Measurements from ENCODE around the gene BBOF1. TPM values are rescaled to one million over a fixed set of nuclear protein-coding genes. Genes with fewer than 3 reads are reported as not detected.

Gene BBOF1
- total and polyA plus RNA-seq, 9 of the 15 experiments (the other 6 are each of a cell fraction or from before 2014, with no cell fraction given), result 1.3 to 4.9 (median 4.2) TPM

DNA sequence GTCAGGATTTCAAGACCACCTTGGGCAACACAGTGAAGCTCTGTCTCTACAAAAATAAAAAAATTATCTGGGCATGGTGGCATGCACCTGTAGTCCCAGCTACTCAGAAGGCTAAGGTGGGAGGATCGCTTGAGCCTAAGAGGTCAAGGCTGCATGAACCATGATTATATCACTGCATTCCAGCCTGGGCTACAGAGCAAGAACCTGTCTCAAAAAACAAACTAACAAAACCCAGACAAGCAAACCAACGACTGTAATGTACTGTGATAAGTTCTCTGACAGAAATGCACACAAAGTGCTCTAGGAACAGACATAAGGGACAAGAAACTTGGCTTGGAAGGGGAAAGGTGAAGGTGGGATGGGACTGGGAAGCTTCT, 22.4 kb upstream of the BBOF1 start (continued):
- TF ChIP-seq, protein P1, sequence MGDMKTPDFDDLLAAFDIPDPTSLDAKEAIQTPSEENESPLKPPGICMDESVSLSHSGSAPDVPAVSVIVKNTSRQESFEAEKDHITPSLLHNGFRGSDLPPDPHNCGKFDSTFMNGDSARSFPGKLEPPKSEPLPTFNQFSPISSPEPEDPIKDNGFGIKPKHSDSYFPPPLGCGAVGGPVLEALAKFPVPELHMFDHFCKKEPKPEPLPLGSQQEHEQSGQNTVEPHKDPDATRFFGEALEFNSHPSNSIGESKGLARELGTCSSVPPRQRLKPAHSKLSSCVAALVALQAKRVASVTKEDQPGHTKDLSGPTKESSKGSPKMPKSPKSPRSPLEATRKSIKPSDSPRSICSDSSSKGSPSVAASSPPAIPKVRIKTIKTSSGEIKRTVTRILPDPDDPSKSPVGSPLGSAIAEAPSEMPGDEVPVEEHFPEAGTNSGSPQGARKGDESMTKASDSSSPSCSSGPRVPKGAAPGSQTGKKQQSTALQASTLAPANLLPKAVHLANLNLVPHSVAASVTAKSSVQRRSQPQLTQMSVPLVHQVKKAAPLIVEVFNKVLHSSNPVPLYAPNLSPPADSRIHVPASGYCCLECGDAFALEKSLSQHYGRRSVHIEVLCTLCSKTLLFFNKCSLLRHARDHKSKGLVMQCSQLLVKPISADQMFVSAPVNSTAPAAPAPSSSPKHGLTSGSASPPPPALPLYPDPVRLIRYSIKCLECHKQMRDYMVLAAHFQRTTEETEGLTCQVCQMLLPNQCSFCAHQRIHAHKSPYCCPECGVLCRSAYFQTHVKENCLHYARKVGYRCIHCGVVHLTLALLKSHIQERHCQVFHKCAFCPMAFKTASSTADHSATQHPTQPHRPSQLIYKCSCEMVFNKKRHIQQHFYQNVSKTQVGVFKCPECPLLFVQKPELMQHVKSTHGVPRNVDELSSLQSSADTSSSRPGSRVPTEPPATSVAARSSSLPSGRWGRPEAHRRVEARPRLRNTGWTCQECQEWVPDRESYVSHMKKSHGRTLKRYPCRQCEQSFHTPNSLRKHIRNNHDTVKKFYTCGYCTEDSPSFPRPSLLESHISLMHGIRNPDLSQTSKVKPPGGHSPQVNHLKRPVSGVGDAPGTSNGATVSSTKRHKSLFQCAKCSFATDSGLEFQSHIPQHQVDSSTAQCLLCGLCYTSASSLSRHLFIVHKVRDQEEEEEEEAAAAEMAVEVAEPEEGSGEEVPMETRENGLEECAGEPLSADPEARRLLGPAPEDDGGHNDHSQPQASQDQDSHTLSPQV (IDR thresholded peaks at IDR 0.05), result no peak
- TF ChIP-seq RBM39 (optimal IDR thresholded peaks at IDR 0.05; ENCODE audit: low read depth, low read length) (no peak), ZNF384 (IDR thresholded peaks at IDR 0.05; ENCODE audit: low read depth, low read length) (no peak)

GRCh38 chr14:73997108-73997943, 21.8 kb upstream of the BBOF1 start:
- Histone ChIP-seq H3K4me3 (no peak overlapping the region), H3K36me3 (ENCODE audit: control insufficient read depth, insufficient read depth, low read length) (peaks cover 18% of the 10 kb centered on the region; the same call in 2 of the 3 replicates), H3K9ac (ENCODE audit: insufficient read depth in 1 of 2, low read depth in 2 of 2, low read length in 2 of 2) (no peak overlapping the region), H3K9me3 (replicated peaks; ENCODE audit: control insufficient read depth, insufficient read depth, low read depth, low read length) (no peaks in the 10 kb centered on the region), H3K79me2 (ENCODE audit: control insufficient read depth, insufficient read depth, low read length) (no peaks in the 10 kb centered on the region), H3K4me1 (replicated peaks in 1 of 2; ENCODE audit: control insufficient read depth in 2 of 2, insufficient read depth in 2 of 2, low read length in 2 of 2) (no peaks in the 10 kb centered on the region), H3K4me2 (ENCODE audit: insufficient read depth, low read length) (no peak overlapping the region), H3K9me1 (ENCODE audit: control insufficient read depth, insufficient read depth, low read length) (no peaks in the 10 kb centered on the region), H2AFZ (ENCODE audit: low read depth, low read length) (no peak overlapping the region), H4K20me1 (replicated peaks; ENCODE audit: control insufficient read depth, insufficient read depth, low read length) (no peaks in the 10 kb centered on the region), H3K27me3 (ENCODE audit: control insufficient read depth in 2 of 2, insufficient read depth in 2 of 2, low read length in 2 of 2) (no peaks in the 10 kb centered on the region), H3K27ac (ENCODE audit: extremely low read depth, low read depth, low read length) (no peak overlapping the region)
- 86% methylated on average over 1 of the region's 1 CpG for WGBS (ENCODE audit: insufficient coverage, low coverage, missing lambda C conversion rate)
- ATAC-seq (no peak), FAIRE-seq (no peak), DNase-seq (ENCODE audit: extremely low read depth in 1 of 4, low spot score in 3 of 4) (no peak)
- CTCF ChIA-PET (ENCODE audit: low intra/inter-chr PET ratio), result no interaction called here
- TF ChIP-seq ZNF695 (CRISPR knock-in tag; IDR thresholded peaks at IDR 0.05) (no peak), ZNF311 (CRISPR knock-in tag; IDR thresholded peaks at IDR 0.05) (no peak), PRMT5 (CRISPR knock-in tag; IDR thresholded peaks at IDR 0.05) (no peak), ZNF124 (CRISPR knock-in tag; IDR thresholded peaks at IDR 0.05) (no peak), MAFK (IDR thresholded peaks at IDR 0.05; ENCODE audit: low read length) (no peak), ZNF778 (CRISPR knock-in tag; IDR thresholded peaks at IDR 0.05) (no peak), TCF7 (IDR thresholded peaks at IDR 0.05; ENCODE audit: borderline replicate concordance) (no peak)
- BruUV-seq (replicated peaks), result no TSS peak
- in situ Hi-C loops (cut with MboI), result no loop called here
- intact Hi-C loops (cut with micrococcal nuclease), result no loop called here
- POLR2A ChIA-PET, result interaction anchor here (0.6 to 1.0 kb wide), 4 partner anchors 10 to 726 kb away, joined by 3 to 6 read pairs (median 4); no protein-coding TSS in a partner anchor

Data from K562 (cell line).